Kidney (tissue), 14 donors: ENCODE measurements around the gene ANAPC16. TPM values are rescaled to one million over a fixed set of nuclear protein-coding genes. Genes with fewer than 3 reads are reported as not detected.
A peak's percentile ranks its signal among the peaks of the same experiment; 100 is the strongest.

Experiments used
- DNase-seq, 5 donors: peaks; one replicate each; pipeline ENCODE4 v3.0.0-alpha.2; 2013 to 2020
- FAIRE-seq: peaks from 2 replicates; lab custom pipeline; 2012; peaks lifted over from hg19 to GRCh38; lab: Jason Lieb, UNC
- H3K27ac ChIP-seq, 2 donors: one replicate each; pipeline ENCODE4 v1.7.0; 2013; ENCODE audit warnings: low read depth in 2 of 2, low read length in 2 of 2, inconsistent platforms in 1 of 2
- H3K27me3 ChIP-seq: one replicate; pipeline ENCODE4 v1.7.1; 2013; ENCODE audit warnings: low read length, inconsistent platforms; ENCODE audit not compliant: control insufficient read depth, insufficient read depth
- H3K36me3 ChIP-seq, 3 donors: one replicate each; pipeline versions ENCODE4 v1.7.0 to v1.7.1; 2013; ENCODE audit warnings: low read length in 3 of 3, control low read depth in 1 of 3, inconsistent platforms in 1 of 3; ENCODE audit not compliant: insufficient read depth in 3 of 3, control insufficient read depth in 2 of 3
- H3K4me1 ChIP-seq, 3 donors: one replicate each; pipeline versions ENCODE4 v1.7.0 to v1.7.1; 2013; ENCODE audit warnings: low read length in 3 of 3, inconsistent platforms in 1 of 3, low read depth in 1 of 3; ENCODE audit not compliant: control insufficient read depth in 2 of 3, insufficient read depth in 2 of 3
- H3K4me3 ChIP-seq, 3 donors: one replicate each; pipeline versions ENCODE4 v1.7.0 to v1.8.1; 2013; ENCODE audit warnings: low read length in 3 of 3, control low read depth in 1 of 3, inconsistent platforms in 1 of 3
- H3K9ac ChIP-seq, 3 donors: one replicate each; pipeline versions ENCODE4 v1.7.0 to v1.7.1; 2013; ENCODE audit warnings: low read length in 3 of 3, control low read depth in 1 of 3, inconsistent platforms in 1 of 3
- H3K9me3 ChIP-seq, 3 donors: one replicate each; pipeline versions ENCODE4 v1.7.0 to v1.7.1; 2013; ENCODE audit warnings: low read length in 3 of 3, control low read depth in 1 of 3, inconsistent platforms in 1 of 3; ENCODE audit not compliant: control insufficient read depth in 2 of 3, insufficient read depth in 1 of 3
- intact Hi-C: fragments of 100-400 bp; cut with DNase I; formaldehyde crosslinking; loops from one replicate; pipeline ENCODE4 v1.11.1; 2022
- polyA plus RNA-seq: library from polyadenylated mRNA; stranded (reverse); fragments of 350-450 nt; fragmentation: Illumina TruSeq; extraction: RNeasy Lipid Tissue Mini Kit (QIAGEN cat#74804); gene quantifications from one replicate; pipeline ENCODE4 v1.2.3, GENCODE V29; 2014; ENCODE audit warnings: low read depth, low replicate concordance; ENCODE audit not compliant: insufficient read depth
- total RNA-seq: library from RNA; stranded (reverse); fragmentation: NEBNext Ultra II Directional; extraction: Animal tissue kit (Norgen Biotek cat#: 25700); gene quantifications from one replicate; pipeline ENCODE4 v1.2.1, GENCODE V29; 2021
- TF ChIP-seq, protein P1 (sequence below): IDR thresholded peaks from 3 replicates; pipeline ENCODE4 v1.5.1; 2012; ENCODE audit warnings: mild to moderate bottlenecking, moderate library complexity, borderline replicate concordance; ENCODE audit not compliant: insufficient read depth; ENCODE audit errors: extremely low read depth
- donor health status: control.
- donor health status: control.
- donor health status: control.
- donor health status: control.
- donor health status: control.
- donor health status: DM: yes; HTN: yes; CAD: no.
- donor health status: Normal renal cell carcinoma (clear cell type).

Gene ANAPC16
- total and polyA plus RNA-seq, 2 donors from 2014 or later = 132 to 210 TPM

GRCh38 chr10:72260976-72261783 lies 45.4 kb downstream of the ANAPC16 start:
- peak in 1 of 5 donors; percentile 96 for DNase-seq
- Histone ChIP-seq H3K4me3 (peak overlapping the region; percentile 36 to 67 (median 62)), H3K9me3 (no peaks in the 10 kb centered on the region), H3K36me3 (no peaks in the 10 kb centered on the region), H3K27ac (peak overlapping the region; percentile 82 to 92), H3K27me3 (no peaks in the 10 kb centered on the region), H3K9ac (peak overlapping the region; percentile 28 to 78 (median 62)), H3K4me1 (peaks cover 17 to 19% (median 18%) of the 10 kb centered on the region in 3 donors)
- intact Hi-C loops = no loop called here
- no peak for FAIRE-seq
- TF ChIP-seq, protein P1, sequence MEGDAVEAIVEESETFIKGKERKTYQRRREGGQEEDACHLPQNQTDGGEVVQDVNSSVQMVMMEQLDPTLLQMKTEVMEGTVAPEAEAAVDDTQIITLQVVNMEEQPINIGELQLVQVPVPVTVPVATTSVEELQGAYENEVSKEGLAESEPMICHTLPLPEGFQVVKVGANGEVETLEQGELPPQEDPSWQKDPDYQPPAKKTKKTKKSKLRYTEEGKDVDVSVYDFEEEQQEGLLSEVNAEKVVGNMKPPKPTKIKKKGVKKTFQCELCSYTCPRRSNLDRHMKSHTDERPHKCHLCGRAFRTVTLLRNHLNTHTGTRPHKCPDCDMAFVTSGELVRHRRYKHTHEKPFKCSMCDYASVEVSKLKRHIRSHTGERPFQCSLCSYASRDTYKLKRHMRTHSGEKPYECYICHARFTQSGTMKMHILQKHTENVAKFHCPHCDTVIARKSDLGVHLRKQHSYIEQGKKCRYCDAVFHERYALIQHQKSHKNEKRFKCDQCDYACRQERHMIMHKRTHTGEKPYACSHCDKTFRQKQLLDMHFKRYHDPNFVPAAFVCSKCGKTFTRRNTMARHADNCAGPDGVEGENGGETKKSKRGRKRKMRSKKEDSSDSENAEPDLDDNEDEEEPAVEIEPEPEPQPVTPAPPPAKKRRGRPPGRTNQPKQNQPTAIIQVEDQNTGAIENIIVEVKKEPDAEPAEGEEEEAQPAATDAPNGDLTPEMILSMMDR = no peak

GRCh38 chr10:72261784-72262404 lies 46.1 kb downstream of the ANAPC16 start:
- intact Hi-C loops = no loop called here
- TF ChIP-seq, protein P1 = no peak
- Histone ChIP-seq H3K4me1 (peaks cover 17 to 18% (median 17%) of the 10 kb centered on the region in 3 donors), H3K9me3 (no peaks in the 10 kb centered on the region), H3K27me3 (no peaks in the 10 kb centered on the region), H3K36me3 (no peaks in the 10 kb centered on the region), H3K9ac (peak overlapping the region in 1 of 3 donors; percentile 78), H3K4me3 (no peak overlapping the region), H3K27ac (peak overlapping the region in 1 of 2 donors; percentile 92)
- no peak for DNase-seq
- no peak for FAIRE-seq

- H3K27me3 ChIP-seq = no peaks in the 10 kb centered on the region
- H3K9ac ChIP-seq = no peak overlapping the region
- H3K4me1 ChIP-seq = peaks cover 12 to 17% (median 16%) of the 10 kb centered on the region in 3 donors
- intact Hi-C loops = no loop called here
- no peak for FAIRE-seq
- DNase-seq = peak in 4 of 5 donors; percentile 38 to 86 (median 76)
- H3K9me3 ChIP-seq = no peaks in the 10 kb centered on the region
- H3K36me3 ChIP-seq = no peaks in the 10 kb centered on the region
- no peak overlapping the region for H3K4me3 ChIP-seq
- peak overlapping the region in 1 of 2 donors; percentile 28 for H3K27ac ChIP-seq
- TF ChIP-seq, protein P1 = no peak
Measured at GRCh38 chr10:72263613-72264241, 47.9 kb downstream of the ANAPC16 start.
